Body of pancreas (tissue), 4 donors: Measurements from ENCODE around the gene WNT3.

Experiments used
- CTCF ChIP-seq, 7 experiments: fragments of 450-650 bp in 4 of 7; fragments of 200-600 bp in 3 of 7; sonication (generic) in 3 of 7; IDR thresholded peaks; one replicate each; pipeline ENCODE4 v1.5.1; 2016 to 2019; ENCODE audit warnings: antibody characterized with exemption in 7 of 7
- POLR2A ChIP-seq, 3 donors: fragments of 450-650 bp; IDR thresholded peaks; one replicate each; pipeline ENCODE4 v1.6.1; 2016; ENCODE audit warnings: antibody characterized with exemption in 3 of 3, mild to moderate bottlenecking in 2 of 3

GRCh38 chr17:46839211-46839610 lies 20.7 kb upstream of the WNT3 start:
- TF ChIP-seq CTCF (IDR thresholded peaks at IDR 0.05) (no peak), POLR2A (IDR thresholded peaks at IDR 0.05) (no peak)
